Activated CD8-positive, alpha-beta memory T cell treated with anti-CD3 and anti-CD28 coated beads, Interleukin-2, amount 10 ng/mL, durations not matched to agents 7 days and 5 days (primary cell): ENCODE results near the gene STRIT1. TPM values are rescaled to one million over a fixed set of nuclear protein-coding genes. Genes with fewer than 3 reads are reported as not detected.

Experiments used
- ATAC-seq: fragments of 150-1000 bp; cut with Tn5 transposase; one replicate; pipeline ENCODE4 v1.10.0; 2021; ENCODE audit warnings: moderate library complexity
- CTCF ChIA-PET: fragments of 350-600 bp; sonication (Branson Sonifier 250); formaldehyde crosslinking; loops from one replicate; lab custom pipeline; 2021; ENCODE audit warnings: antibody characterized with exemption; lab: Charles Lee
- DNase-seq: peaks from one replicate; pipeline ENCODE4 v3.0.0-alpha.2; 2020
- H3K27ac Mint-ChIP-seq: one replicate; pipeline ENCODE4 v1.8.0; 2021; ENCODE audit warnings: mild to moderate bottlenecking, mixed read lengths
- H3K27me3 Mint-ChIP-seq: one replicate; pipeline ENCODE4 v1.8.0; 2021; ENCODE audit warnings: mixed read lengths
- H3K36me3 Mint-ChIP-seq: one replicate; pipeline ENCODE4 v1.8.0; 2021; ENCODE audit warnings: mild to moderate bottlenecking, mixed read lengths
- H3K4me1 Mint-ChIP-seq: one replicate; pipeline ENCODE4 v1.8.0; 2021; ENCODE audit warnings: mixed read lengths
- H3K4me3 Mint-ChIP-seq: one replicate; pipeline ENCODE4 v1.8.0; 2021; ENCODE audit warnings: mild to moderate bottlenecking, moderate library complexity, mixed read lengths
- H3K9me3 Mint-ChIP-seq: one replicate; pipeline ENCODE4 v1.8.0; 2022; ENCODE audit warnings: low read depth, mixed read lengths
- total RNA-seq, 2 experiments: library from RNA; stranded (reverse); gene quantifications; one replicate each; pipeline ENCODE4 v1.2.3, GENCODE V29; 2021

Gene STRIT1
- total RNA-seq, 2 experiments from 2014 or later: not detected

DNA sequence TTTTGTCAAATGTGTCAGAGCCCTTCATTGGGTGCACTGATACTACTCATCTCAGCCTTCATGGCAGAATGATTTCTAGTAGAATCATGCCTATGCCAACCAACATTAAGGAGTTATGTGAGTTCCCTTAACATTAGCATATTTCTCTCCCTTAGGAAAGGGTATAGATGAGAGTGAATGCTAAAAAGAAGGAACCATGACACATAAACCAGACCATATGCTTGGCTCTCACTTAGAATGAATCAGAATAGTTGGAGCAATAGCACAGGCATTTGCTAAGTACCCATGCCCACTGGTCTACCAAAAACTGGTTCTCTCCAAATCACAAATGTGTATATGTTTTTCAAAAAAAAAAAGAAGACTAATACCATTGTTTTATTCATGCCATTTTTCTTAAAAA is 51.1 kb downstream of the STRIT1 start:
- ATAC-seq (no peak), DNase-seq (no peak)
- Mint-ChIP-seq H3K4me1 (no peaks in the 10 kb centered on the region), H3K27me3 (no peaks in the 10 kb centered on the region), H3K36me3 (no peaks in the 10 kb centered on the region), H3K4me3 (no peak overlapping the region), H3K9me3 (peaks cover 3% of the 10 kb centered on the region), H3K27ac (no peak overlapping the region)
- CTCF ChIA-PET: no interaction called here

DNA sequence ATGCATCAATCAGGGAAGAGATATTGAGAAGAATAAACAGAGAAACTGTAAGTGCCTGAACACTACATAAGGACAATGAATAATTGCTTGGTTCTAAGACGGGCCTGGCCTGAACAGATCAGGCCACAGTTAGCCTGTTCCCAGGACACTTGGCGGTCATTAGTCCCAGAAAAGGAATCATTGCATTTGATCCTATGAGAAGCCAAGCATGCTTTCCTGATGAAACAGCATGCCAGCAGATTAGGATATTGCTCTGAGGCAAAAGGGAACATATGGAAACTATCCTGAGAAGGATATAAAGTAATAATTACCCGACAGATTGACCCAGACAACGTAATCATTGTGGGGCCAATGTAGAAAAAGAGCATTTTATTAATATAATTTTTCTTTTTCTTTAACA is 51.9 kb downstream of the STRIT1 start:
- no peak for ATAC-seq
- H3K27me3 Mint-ChIP-seq: no peaks in the 10 kb centered on the region
- H3K9me3 Mint-ChIP-seq: peaks cover 3% of the 10 kb centered on the region
- CTCF ChIA-PET: no interaction called here
- H3K36me3 Mint-ChIP-seq: no peaks in the 10 kb centered on the region
- no peak for DNase-seq
- H3K4me3 Mint-ChIP-seq: no peak overlapping the region
- no peak overlapping the region for H3K27ac Mint-ChIP-seq
- H3K4me1 Mint-ChIP-seq: no peaks in the 10 kb centered on the region

Other genes starting within 250 kb of the STRIT1 start
- not detected for gene MME, start 213.4 kb downstream of the STRIT1 start, total RNA-seq